Measurements from ENCODE around the gene CREB5.

GRCh38 chr7:28823582-28823981, 411.3 kb downstream of the CREB5 start:
- TF ChIP-seq CTCF (IDR thresholded peaks at IDR 0.05 in 8 of 11, conservative IDR thresholded peaks at IDR 0.05 in 3 of 11) (no peak), POLR2AphosphoS5 (IDR thresholded peaks at IDR 0.05) (no peak), POLR2A (IDR thresholded peaks at IDR 0.05) (no peak)

All from spleen (tissue), 7 donors.